Pancreas (tissue), 10 donors: ENCODE measurements around the gene P3H4. TPM values are rescaled to one million over a fixed set of nuclear protein-coding genes. Genes with fewer than 3 reads are reported as not detected.

Experiments used
- ATAC-seq, 4 donors: fragments of 200-7000 bp; cut with Tn5 transposase; one replicate each; pipeline versions ENCODE4 v1.8.0 to v1.9.1; 2020; ENCODE audit warnings: mild to moderate bottlenecking in 4 of 4, moderate library complexity in 4 of 4
- DNase-seq, 6 donors: peaks; one replicate each; pipeline ENCODE4 v3.0.0-alpha.2; 2020
- FAIRE-seq: peaks from 2 replicates; lab custom pipeline; 2012; peaks lifted over from hg19 to GRCh38; lab: Jason Lieb, UNC
- H3K27ac ChIP-seq, 4 donors: fragments of 200-600 bp; sonication (generic); 1 replicate in 3 of 4; 2 replicates in 1 of 4; pipeline versions ENCODE4 v1.5.0 to v1.8.0; 2020
- H3K27me3 ChIP-seq, 4 donors: fragments of 200-600 bp; one replicate each; pipeline ENCODE4 v1.8.0; 2021
- H3K36me3 ChIP-seq, 3 donors: fragments of 200-600 bp; sonication (generic) in 1 of 3; one replicate each; pipeline versions ENCODE4 v1.5.0 to v1.8.0; 2020 to 2021
- H3K4me1 ChIP-seq, 3 donors: fragments of 200-600 bp; one replicate each; pipeline ENCODE4 v1.8.0; 2021
- H3K4me3 ChIP-seq, 4 donors: fragments of 200-600 bp; sonication (generic) in 2 of 4; one replicate each; pipeline versions ENCODE4 v1.5.0 to v1.8.0; 2020 to 2021
- H3K9me3 ChIP-seq, 4 donors: fragments of 200-600 bp; one replicate each; pipeline ENCODE4 v1.8.0; 2021
- CTCF ChIP-seq, 4 donors: fragments of 200-600 bp; sonication (generic) in 3 of 4; IDR thresholded peaks; one replicate each; pipeline versions ENCODE4 v1.5.0 to v1.8.0; 2021; ENCODE audit warnings: antibody characterized with exemption in 4 of 4
- WGBS, 2 donors: extraction: QIAGEN DNeasy Blood & Tissue Kit; methylation state at CpG; one replicate each; pipeline ENCODE4 v1.1.7; 2013; 5-methylcytosine and 5-hydroxymethylcytosine counted together
- intact Hi-C, 3 donors: fragments of 100-400 bp; cut with DNase I; formaldehyde crosslinking; loops; one replicate each; pipeline versions ENCODE4 v1.11.1 to v1.14.2; 2022
- polyA plus RNA-seq, 2 donors: library from polyadenylated mRNA; stranded (reverse); fragments of 200-250 nt; gene quantifications; one replicate each; pipeline ENCODE4 v1.2.3, GENCODE V29; 2013
- total RNA-seq, 6 donors: library from RNA; stranded (reverse); fragmentation: NEBNext Ultra II Directional in 4 of 6; extraction: Animal tissue kit (Norgen Biotek cat#: 25700) in 4 of 6; gene quantifications; one replicate each; pipeline versions ENCODE4 v1.2.1 to v1.2.4, GENCODE V29; 2021 to 2023
- donor health status: healthy with polysubstance abuse.
- donor health status: DM: no; HTN: no; CAD: no; lungs with moderate emphysema.
- donor health status: DM: no; HTN: no; CAD: no.
- donor health status: control.
- donor health status: control.
- donor health status: Bipolar disorder and iron deficiency.
- donor health status: DM: yes; HTN: yes; CAD: no.
- donor health status: DM: no; HTN: no; CAD: no.
- donor health status: DM: no; HTN: no; CAD: no.
- donor health status: DM: yes; HTN: yes; CAD: no.

P3H4 gene
- total and polyA plus RNA-seq, 8 donors: 8.4 to 16.6 (median 11.4) TPM

GRCh38 chr17:41760878-41761277 lies 50.9 kb downstream of the P3H4 start:
- no peaks in the 10 kb centered on the region for H3K4me1 ChIP-seq
- no peaks in the 10 kb centered on the region for H3K27me3 ChIP-seq
- TF ChIP-seq CTCF (IDR thresholded peaks at IDR 0.05): no peak
- DNase-seq (no peak), ATAC-seq (no peak), FAIRE-seq (no peak)
- peaks cover 5 to 71% (median 45%) of the 10 kb centered on the region in 3 donors for H3K36me3 ChIP-seq
- WGBS, 2 donors: 93 to 95% methylated on average over 6 of the region's 6 CpGs
- intact Hi-C loops: no loop called here
- no peaks in the 10 kb centered on the region for H3K9me3 ChIP-seq
- no peak overlapping the region for H3K4me3 ChIP-seq
- H3K27ac ChIP-seq: no peak overlapping the region

GRCh38 chr17:41758601-41759000 lies 53.1 kb downstream of the P3H4 start:
- no peak for DNase-seq
- Histone ChIP-seq H3K9me3 (no peaks in the 10 kb centered on the region), H3K4me3 (no peak overlapping the region), H3K36me3 (peaks cover 5 to 61% (median 30%) of the 10 kb centered on the region in 3 donors), H3K27me3 (no peaks in the 10 kb centered on the region), H3K4me1 (no peaks in the 10 kb centered on the region), H3K27ac (no peak overlapping the region)
- ATAC-seq: no peak
- no peak for FAIRE-seq
- intact Hi-C loops: no loop called here
- WGBS, 2 donors: 79 to 87% methylated on average over 9 of the region's 9 CpGs
- no peak for TF ChIP-seq CTCF (IDR thresholded peaks at IDR 0.05)

- H3K9me3 ChIP-seq: no peaks in the 10 kb centered on the region
- peaks cover 2 to 31% (median 11%) of the 10 kb centered on the region in 3 donors for H3K36me3 ChIP-seq
- H3K27ac ChIP-seq: no peak overlapping the region
- H3K4me3 ChIP-seq: no peak overlapping the region
- DNase-seq (no peak), ATAC-seq (no peak), FAIRE-seq (no peak)
- H3K27me3 ChIP-seq: no peaks in the 10 kb centered on the region
- no peak for TF ChIP-seq CTCF (IDR thresholded peaks at IDR 0.05)
- H3K4me1 ChIP-seq: no peaks in the 10 kb centered on the region
- intact Hi-C loops: no loop called here
- WGBS, 2 donors: 86 to 91% methylated on average over 12 of the region's 12 CpGs
Observed at GRCh38 chr17:41754066-41754465, 57.7 kb downstream of the P3H4 start.

Other genes starting within 250 kb of the P3H4 start
- not detected for gene KRT9, start 239.9 kb downstream of the P3H4 start, total RNA-seq
- gene KRT9, start 239.9 kb downstream of the P3H4 start, polyA plus RNA-seq: not detected
- gene KRT14, start 225.1 kb downstream of the P3H4 start, total RNA-seq: under 1 TPM in 2 of 6 donors, not detected in 4; 0.26 to 0.28 TPM
- gene KRT14, start 225.1 kb downstream of the P3H4 start, polyA plus RNA-seq: under 1 TPM; 0.30 to 0.38 TPM
- under 1 TPM in 2 of 6 donors, not detected in 4; 0.15 to 0.32 TPM for gene KRT16, start 199.2 kb downstream of the P3H4 start, total RNA-seq
- gene KRT16, start 199.2 kb downstream of the P3H4 start, polyA plus RNA-seq: under 1 TPM; 0.05 to 0.61 TPM
- gene KRT17, start 187.4 kb downstream of the P3H4 start, total RNA-seq: 10 to 100 TPM in 1 of 6 donors, 1 to 10 TPM in 2, under 1 TPM in 3; 0.42 to 28.4 (median 1.0) TPM
- 1 to 10 TPM; 2.6 to 7.0 TPM for gene KRT17, start 187.4 kb downstream of the P3H4 start, polyA plus RNA-seq
- gene EIF1, start 123.1 kb downstream of the P3H4 start, total RNA-seq: 100 to 1,000 TPM; 421 to 934 (median 592) TPM
- 100 to 1,000 TPM; 316 to 590 TPM for gene EIF1, start 123.1 kb downstream of the P3H4 start, polyA plus RNA-seq
- not detected for gene GAST, start 99.6 kb downstream of the P3H4 start, total RNA-seq
- not detected for gene GAST, start 99.6 kb downstream of the P3H4 start, polyA plus RNA-seq
- gene HAP1, start 77.3 kb downstream of the P3H4 start, total RNA-seq: 1 to 10 TPM in 3 of 6 donors, under 1 TPM in 3; 0.13 to 1.6 (median 0.84) TPM
- gene HAP1, start 77.3 kb downstream of the P3H4 start, polyA plus RNA-seq: 1 to 10 TPM; 2.6 to 4.2 TPM
- gene JUP, start 25.2 kb downstream of the P3H4 start, total RNA-seq: 10 to 100 TPM; 31.1 to 93.5 (median 42.0) TPM
- gene JUP, start 25.2 kb downstream of the P3H4 start, polyA plus RNA-seq: 10 to 100 TPM; 46.8 to 50.4 TPM
- 10 to 100 TPM in 4 of 6 donors, 1 to 10 TPM in 2; 4.5 to 35.3 (median 11.7) TPM for gene FKBP10, start 1.1 kb upstream of the P3H4 start, total RNA-seq
- gene FKBP10, start 1.1 kb upstream of the P3H4 start, polyA plus RNA-seq: 10 to 100 TPM in 1 of 2 donors, 1 to 10 TPM in 1; 9.1 to 17.3 TPM
- 10 to 100 TPM; 24.2 to 35.6 (median 27.0) TPM for gene NT5C3B, start 24.3 kb upstream of the P3H4 start, total RNA-seq
- gene NT5C3B, start 24.3 kb upstream of the P3H4 start, polyA plus RNA-seq: 100 to 1,000 TPM in 1 of 2 donors, 10 to 100 TPM in 1; 89.7 to 102 TPM
- gene KLHL10, start 25.9 kb upstream of the P3H4 start, total RNA-seq: not detected
- under 1 TPM in 1 of 2 donors, not detected in 1; 0.02 TPM for gene KLHL10, start 25.9 kb upstream of the P3H4 start, polyA plus RNA-seq
- gene KLHL11, start 53.5 kb upstream of the P3H4 start, total RNA-seq: 1 to 10 TPM; 4.3 to 7.8 (median 5.8) TPM
- under 1 TPM; 0.61 to 0.75 TPM for gene KLHL11, start 53.5 kb upstream of the P3H4 start, polyA plus RNA-seq
- gene ACLY, start 107.0 kb upstream of the P3H4 start, total RNA-seq: 100 to 1,000 TPM in 1 of 6 donors, 10 to 100 TPM in 5; 38.6 to 101 (median 58.3) TPM
- gene ACLY, start 107.0 kb upstream of the P3H4 start, polyA plus RNA-seq: 10 to 100 TPM; 22.0 to 68.7 TPM
- gene ODAD4, start 118.7 kb upstream of the P3H4 start, total RNA-seq: under 1 TPM; 0.20 to 0.98 (median 0.57) TPM
- 1 to 10 TPM; 1.2 to 4.1 TPM for gene ODAD4, start 118.7 kb upstream of the P3H4 start, polyA plus RNA-seq
- gene CNP, start 154.8 kb upstream of the P3H4 start, total RNA-seq: 10 to 100 TPM; 26.3 to 45.8 (median 32.1) TPM
- gene CNP, start 154.8 kb upstream of the P3H4 start, polyA plus RNA-seq: 10 to 100 TPM; 26.4 to 34.4 TPM
- 10 to 100 TPM; 32.2 to 45.3 (median 37.3) TPM for gene DNAJC7, start 205.5 kb upstream of the P3H4 start, total RNA-seq
- 10 to 100 TPM; 53.4 to 63.6 TPM for gene DNAJC7, start 205.5 kb upstream of the P3H4 start, polyA plus RNA-seq
- 10 to 100 TPM in 3 of 6 donors, 1 to 10 TPM in 3; 6.5 to 14.7 (median 10.7) TPM for gene NKIRAS2, start 208.1 kb upstream of the P3H4 start, total RNA-seq
- 10 to 100 TPM; 11.7 to 14.1 TPM for gene NKIRAS2, start 208.1 kb upstream of the P3H4 start, polyA plus RNA-seq
- 1 to 10 TPM; 1.2 to 2.2 (median 1.8) TPM for gene C17orf113, start 238.7 kb upstream of the P3H4 start, total RNA-seq
- gene C17orf113, start 238.7 kb upstream of the P3H4 start, polyA plus RNA-seq: 1 to 10 TPM; 1.5 to 1.9 TPM